Measurements from ENCODE around the gene MRPL22.

- TF ChIP-seq EZH2phosphoT487 (IDR thresholded peaks at IDR 0.05; ENCODE audit: insufficient read depth, low read depth) (no peak), EZH2 (IDR thresholded peaks at IDR 0.05; ENCODE audit: insufficient read depth, poor library complexity, severe bottlenecking) (no peak)
Observed at GRCh38 chr5:154989626-154990025, 48.8 kb downstream of the MRPL22 start.

Data from GM23248 (cell line).